GM12875 (cell line): ENCODE measurements around the gene EIF4E3.

Experiments used
- H3K4me3 ChIP-seq: one replicate; pipeline ENCODE4 v1.5.1; 2011; ENCODE audit warnings: low read depth, low read length, control low read depth
- TF ChIP-seq, protein P1 (sequence below): IDR thresholded peaks from 2 replicates; pipeline ENCODE4 v1.5.1; 2011; ENCODE audit warnings: low read depth, mild to moderate bottlenecking, control low read depth, inconsistent platforms, low read length, moderate library complexity, borderline replicate concordance; ENCODE audit not compliant: insufficient read depth

The EIF4E3 gene

GRCh38 chr3:71636482-71636881, 88.7 kb downstream of the EIF4E3 start:
- TF ChIP-seq, protein P1, sequence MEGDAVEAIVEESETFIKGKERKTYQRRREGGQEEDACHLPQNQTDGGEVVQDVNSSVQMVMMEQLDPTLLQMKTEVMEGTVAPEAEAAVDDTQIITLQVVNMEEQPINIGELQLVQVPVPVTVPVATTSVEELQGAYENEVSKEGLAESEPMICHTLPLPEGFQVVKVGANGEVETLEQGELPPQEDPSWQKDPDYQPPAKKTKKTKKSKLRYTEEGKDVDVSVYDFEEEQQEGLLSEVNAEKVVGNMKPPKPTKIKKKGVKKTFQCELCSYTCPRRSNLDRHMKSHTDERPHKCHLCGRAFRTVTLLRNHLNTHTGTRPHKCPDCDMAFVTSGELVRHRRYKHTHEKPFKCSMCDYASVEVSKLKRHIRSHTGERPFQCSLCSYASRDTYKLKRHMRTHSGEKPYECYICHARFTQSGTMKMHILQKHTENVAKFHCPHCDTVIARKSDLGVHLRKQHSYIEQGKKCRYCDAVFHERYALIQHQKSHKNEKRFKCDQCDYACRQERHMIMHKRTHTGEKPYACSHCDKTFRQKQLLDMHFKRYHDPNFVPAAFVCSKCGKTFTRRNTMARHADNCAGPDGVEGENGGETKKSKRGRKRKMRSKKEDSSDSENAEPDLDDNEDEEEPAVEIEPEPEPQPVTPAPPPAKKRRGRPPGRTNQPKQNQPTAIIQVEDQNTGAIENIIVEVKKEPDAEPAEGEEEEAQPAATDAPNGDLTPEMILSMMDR: no peak
- no peak overlapping the region for H3K4me3 ChIP-seq

DNA sequence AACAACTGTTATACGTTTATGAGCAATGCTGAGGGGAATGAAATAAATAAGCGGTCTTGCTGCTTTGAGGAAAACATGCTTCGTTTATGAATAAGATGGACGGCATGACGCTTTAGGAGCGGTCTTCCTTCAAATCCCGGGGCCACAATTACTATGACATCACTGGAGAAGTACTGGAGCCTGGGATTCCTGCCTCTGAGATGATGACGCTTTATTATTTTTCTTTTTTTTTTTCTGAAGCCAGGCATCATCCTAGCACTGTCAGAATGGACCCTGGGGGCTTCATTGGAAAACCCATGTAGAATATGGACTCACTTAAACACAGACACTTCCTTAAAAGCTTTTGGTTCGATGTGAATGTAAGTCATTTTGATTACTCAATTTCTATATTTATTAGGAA, 89.2 kb downstream of the EIF4E3 start:
- H3K4me3 ChIP-seq: no peak overlapping the region
- TF ChIP-seq, protein P1: no peak

DNA sequence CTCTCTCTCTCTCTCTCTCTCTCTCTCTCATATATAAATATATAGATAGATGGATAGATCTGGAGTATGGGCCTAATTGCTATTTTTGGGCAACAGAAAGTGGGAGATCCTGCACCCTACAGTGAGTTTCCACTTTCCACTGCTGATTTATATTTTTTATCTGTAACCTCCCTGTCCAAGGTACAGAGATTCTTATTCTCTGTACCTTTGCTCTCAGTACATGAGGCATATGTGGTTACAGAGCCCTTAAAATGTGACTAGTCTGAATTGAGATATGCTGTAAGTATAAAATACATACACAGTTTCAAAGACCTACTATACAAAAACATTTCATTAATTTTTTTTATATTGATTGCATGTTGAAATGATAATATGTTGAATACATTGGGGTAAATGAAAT, 90.5 kb downstream of the EIF4E3 start:
- TF ChIP-seq, protein P1: no peak
- H3K4me3 ChIP-seq: no peak overlapping the region

GRCh38 chr3:71629711-71630110, 95.5 kb downstream of the EIF4E3 start:
- no peak overlapping the region for H3K4me3 ChIP-seq
- TF ChIP-seq, protein P1: no peak

GRCh38 chr3:71629289-71629688, 95.9 kb downstream of the EIF4E3 start:
- no peak overlapping the region for H3K4me3 ChIP-seq
- TF ChIP-seq, protein P1: no peak

GRCh38 chr3:71628522-71628921, 96.7 kb downstream of the EIF4E3 start:
- TF ChIP-seq, protein P1: no peak
- H3K4me3 ChIP-seq: no peak overlapping the region

DNA sequence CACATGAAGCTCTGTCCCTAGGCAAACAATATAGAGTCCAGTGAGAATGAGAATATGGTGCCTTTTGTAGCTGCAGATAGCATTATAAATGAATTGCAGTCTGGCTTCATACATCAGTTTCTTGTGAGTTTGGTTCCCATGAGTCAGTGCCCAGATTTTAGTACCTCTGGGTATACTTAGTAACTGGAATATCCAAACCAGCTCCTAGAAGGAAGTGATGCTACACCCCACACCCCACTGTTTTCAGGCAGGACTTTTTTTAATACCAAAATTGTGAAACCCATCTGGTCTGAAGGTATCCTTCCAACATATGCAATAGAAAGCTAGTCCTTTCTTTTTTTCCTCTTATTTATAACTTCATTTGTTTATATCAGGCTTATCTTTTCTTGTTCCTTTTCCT, 99.5 kb downstream of the EIF4E3 start:
- H3K4me3 ChIP-seq: no peak overlapping the region
- TF ChIP-seq, protein P1: no peak
